CD8-positive, alpha-beta memory T cell (primary cell): ENCODE measurements around the gene TMX1. TPM values are rescaled to one million over a fixed set of nuclear protein-coding genes. Genes with fewer than 3 reads are reported as not detected.
A peak's percentile ranks its signal among the peaks of the same experiment; 100 is the strongest.

ENCODE experiments used
- CTCF ChIA-PET: fragments of 350-600 bp; sonication (Branson Sonifier 250); formaldehyde crosslinking; loops from one replicate; lab custom pipeline; 2021; ENCODE audit warnings: antibody characterized with exemption; lab: Charles Lee
- POLR2A ChIA-PET: fragments of 350-600 bp; sonication (Branson Sonifier 250); formaldehyde crosslinking; loops from one replicate; lab custom pipeline; 2021; ENCODE audit warnings: antibody characterized with exemption; lab: Charles Lee
- DNase-seq, 5 donors: peaks; one replicate each; pipeline versions ENCODE4 v3.0.0 to v3.0.0-alpha.2; 2020 to 2022; ENCODE audit warnings: mixed read lengths in 1 of 5
- H3K27ac ChIP-seq: one replicate; pipeline ENCODE4 v1.7.0; 2013; ENCODE audit warnings: low read depth, mild to moderate bottlenecking, low read length, moderate library complexity
- H3K27me3 ChIP-seq: 2 replicates; pipeline ENCODE4 v1.7.0; 2013; ENCODE audit warnings: low read length, mild to moderate bottlenecking; ENCODE audit not compliant: insufficient read depth, poor library complexity, severe bottlenecking
- H3K36me3 ChIP-seq: 2 replicates; pipeline ENCODE4 v1.7.0; 2013; ENCODE audit warnings: mild to moderate bottlenecking, low read length, moderate library complexity; ENCODE audit not compliant: insufficient read depth
- H3K4me1 ChIP-seq: 2 replicates; pipeline ENCODE4 v1.7.0; 2013; ENCODE audit warnings: mild to moderate bottlenecking, low read length, moderate library complexity; ENCODE audit not compliant: insufficient read depth
- H3K4me3 ChIP-seq: 2 replicates; pipeline ENCODE4 v1.7.0; 2013; ENCODE audit warnings: mild to moderate bottlenecking, low read length
- H3K9me3 ChIP-seq: 2 replicates; pipeline ENCODE4 v1.7.0; 2013; ENCODE audit warnings: mild to moderate bottlenecking, low read length
- H3K27ac Mint-ChIP-seq, 8 donors: one replicate each; pipeline ENCODE4 v1.8.0; 2020 to 2021; ENCODE audit warnings: mixed read lengths in 8 of 8, mild to moderate bottlenecking in 6 of 8, inconsistent platforms in 3 of 8, moderate library complexity in 3 of 8
- H3K27me3 Mint-ChIP-seq, 2 donors: one replicate each; pipeline ENCODE4 v1.8.0; 2020 to 2021; ENCODE audit warnings: mixed read lengths in 2 of 2, mild to moderate bottlenecking in 1 of 2, moderate library complexity in 1 of 2
- H3K36me3 Mint-ChIP-seq, 3 donors: one replicate each; pipeline ENCODE4 v1.8.0; 2020 to 2021; ENCODE audit warnings: mixed read lengths in 3 of 3, inconsistent platforms in 1 of 3, mild to moderate bottlenecking in 1 of 3
- H3K4me1 Mint-ChIP-seq, 3 donors: one replicate each; pipeline ENCODE4 v1.8.0; 2020 to 2021; ENCODE audit warnings: mixed read lengths in 3 of 3, inconsistent platforms in 1 of 3, mild to moderate bottlenecking in 1 of 3
- H3K4me3 Mint-ChIP-seq, 7 donors: one replicate each; pipeline ENCODE4 v1.8.0; 2020 to 2021; ENCODE audit warnings: mixed read lengths in 7 of 7, mild to moderate bottlenecking in 6 of 7, moderate library complexity in 4 of 7, inconsistent platforms in 2 of 7
- H3K9me3 Mint-ChIP-seq, 5 donors: one replicate each; pipeline ENCODE4 v1.8.0; 2020 to 2022; ENCODE audit warnings: mixed read lengths in 5 of 5, mild to moderate bottlenecking in 3 of 5, moderate library complexity in 2 of 5, inconsistent platforms in 1 of 5
- polyA plus RNA-seq: library from polyadenylated mRNA; unstranded; fragments of 300-500 nt; fragmentation: Illumina TruSeq; gene quantifications from one replicate; pipeline ENCODE4 v1.2.3, GENCODE V29; 2021
- total RNA-seq, 2 experiments: library from RNA; stranded (reverse); gene quantifications; one replicate each; pipeline ENCODE4 v1.2.3, GENCODE V29; 2021

Gene TMX1, protein sequence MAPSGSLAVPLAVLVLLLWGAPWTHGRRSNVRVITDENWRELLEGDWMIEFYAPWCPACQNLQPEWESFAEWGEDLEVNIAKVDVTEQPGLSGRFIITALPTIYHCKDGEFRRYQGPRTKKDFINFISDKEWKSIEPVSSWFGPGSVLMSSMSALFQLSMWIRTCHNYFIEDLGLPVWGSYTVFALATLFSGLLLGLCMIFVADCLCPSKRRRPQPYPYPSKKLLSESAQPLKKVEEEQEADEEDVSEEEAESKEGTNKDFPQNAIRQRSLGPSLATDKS
- total RNA-seq (10 to 100 TPM; 51.8 to 55.1 TPM), polyA plus RNA-seq (43.3 TPM)

DNA sequence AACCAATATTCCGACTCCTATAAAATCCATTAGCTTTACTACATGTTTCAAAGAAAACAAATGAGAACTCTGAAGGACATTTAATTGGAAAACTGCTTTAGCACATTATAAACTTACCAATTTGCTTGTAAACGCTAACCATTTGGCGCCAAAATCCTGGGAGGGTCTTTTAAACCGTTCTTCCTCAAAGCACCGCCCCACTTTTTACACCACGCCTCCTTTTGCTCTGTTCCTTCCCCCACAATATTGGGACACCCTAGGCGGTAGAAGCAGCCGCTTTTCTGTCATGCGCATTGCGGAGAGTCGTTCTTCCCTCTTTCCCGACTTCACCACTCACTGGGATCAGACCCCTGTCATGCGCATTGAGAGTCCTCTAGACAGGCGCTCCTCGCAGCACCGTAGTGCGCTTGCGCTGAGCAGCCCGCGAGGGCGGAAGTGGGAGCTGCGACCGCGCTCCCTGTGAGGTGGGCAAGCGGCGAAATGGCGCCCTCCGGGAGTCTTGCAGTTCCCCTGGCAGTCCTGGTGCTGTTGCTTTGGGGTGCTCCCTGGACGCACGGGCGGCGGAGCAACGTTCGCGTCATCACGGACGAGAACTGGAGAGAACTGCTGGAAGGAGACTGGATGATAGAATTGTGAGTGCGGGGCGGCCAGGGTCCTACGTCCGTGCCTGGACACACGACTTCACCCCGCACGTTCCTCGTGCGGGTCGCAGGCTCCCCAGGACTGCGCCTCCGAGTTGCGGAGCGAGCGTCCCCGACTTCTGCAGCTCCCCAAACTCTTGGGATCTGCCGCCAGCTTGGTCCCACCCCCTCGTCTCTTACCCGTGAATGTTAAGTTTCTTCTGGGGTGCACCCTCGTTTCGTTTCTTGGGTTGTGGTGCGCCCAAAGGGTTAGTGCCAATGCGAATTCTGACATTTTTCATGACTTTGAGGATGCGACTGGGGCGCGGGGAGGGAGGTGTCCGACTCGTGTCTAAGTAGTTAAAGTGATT is at the start of gene TMX1:
TSS of gene TMX1 (plus strand) at position 435 of the 991 bp plus-strand sequence. CDS start at position 481, 46 bp downstream.
- Histone ChIP-seq H3K27ac (peak within 1 kb of the TSS; percentile 81), H3K4me3 (peak within 1 kb of the TSS; percentile 95), H3K4me1 (peaks cover 18% of the 10 kb centered on the region), H3K9me3 (no peaks in the 10 kb centered on the region), H3K36me3 (no peaks in the 10 kb centered on the region), H3K27me3 (no peaks in the 10 kb centered on the region)
- POLR2A ChIA-PET: interaction anchor here (0.5 to 1.0 kb wide), 3 partner anchors 661 to 1912 kb away, joined by 3 to 7 read pairs (median 4); partner anchors contain the start of genes DDHD1 and STYX
- H3K4me3 Mint-ChIP-seq: no peak within 1 kb of the TSS
- peak; percentile 76 to 91 (median 84) for DNase-seq
- H3K36me3 Mint-ChIP-seq: peaks cover 0 to 6% (median 0%) of the 10 kb centered on the region in 3 donors
- H3K9me3 Mint-ChIP-seq: no peaks in the 10 kb centered on the region
- CTCF ChIA-PET: no interaction called here
- H3K4me1 Mint-ChIP-seq: peaks cover 7 to 14% (median 12%) of the 10 kb centered on the region in 3 donors
- no peak within 1 kb of the TSS for H3K27ac Mint-ChIP-seq
- H3K27me3 Mint-ChIP-seq: no peaks in the 10 kb centered on the region

DNA sequence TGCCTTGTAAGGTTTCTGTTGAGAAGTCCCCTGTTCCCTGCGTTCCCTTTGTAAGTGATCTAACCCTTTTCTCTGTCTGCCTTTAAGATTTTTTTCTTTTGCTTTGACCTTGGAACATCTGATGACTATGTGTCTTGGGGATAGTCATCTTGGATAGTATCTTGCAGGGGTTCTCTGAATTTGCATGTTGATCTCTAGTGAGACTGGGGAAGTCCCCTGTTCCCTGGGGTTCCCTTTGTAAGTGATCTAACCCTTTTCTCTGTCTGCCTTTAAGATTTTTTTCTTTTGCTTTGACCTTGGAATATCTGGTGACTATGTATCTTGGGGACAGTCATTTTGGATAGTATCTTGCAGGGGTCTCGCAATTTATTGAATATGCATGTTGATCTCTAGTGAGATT is 38.2 kb upstream of the TMX1 start:
- Histone ChIP-seq H3K4me1 (no peaks in the 10 kb centered on the region), H3K36me3 (no peaks in the 10 kb centered on the region), H3K9me3 (no peaks in the 10 kb centered on the region), H3K27ac (no peak overlapping the region), H3K4me3 (no peak overlapping the region), H3K27me3 (no peaks in the 10 kb centered on the region)
- Mint-ChIP-seq H3K4me3 (no peak overlapping the region), H3K9me3 (peaks cover 0 to 15% (median 3%) of the 10 kb centered on the region in 5 donors), H3K36me3 (peaks cover 0 to 5% (median 0%) of the 10 kb centered on the region in 3 donors), H3K27me3 (peaks cover 5 to 22% of the 10 kb centered on the region in 2 donors), H3K27ac (no peak overlapping the region), H3K4me1 (no peaks in the 10 kb centered on the region)
- ChIA-PET POLR2A (no interaction called here), CTCF (no interaction called here)
- DNase-seq: no peak

DNA sequence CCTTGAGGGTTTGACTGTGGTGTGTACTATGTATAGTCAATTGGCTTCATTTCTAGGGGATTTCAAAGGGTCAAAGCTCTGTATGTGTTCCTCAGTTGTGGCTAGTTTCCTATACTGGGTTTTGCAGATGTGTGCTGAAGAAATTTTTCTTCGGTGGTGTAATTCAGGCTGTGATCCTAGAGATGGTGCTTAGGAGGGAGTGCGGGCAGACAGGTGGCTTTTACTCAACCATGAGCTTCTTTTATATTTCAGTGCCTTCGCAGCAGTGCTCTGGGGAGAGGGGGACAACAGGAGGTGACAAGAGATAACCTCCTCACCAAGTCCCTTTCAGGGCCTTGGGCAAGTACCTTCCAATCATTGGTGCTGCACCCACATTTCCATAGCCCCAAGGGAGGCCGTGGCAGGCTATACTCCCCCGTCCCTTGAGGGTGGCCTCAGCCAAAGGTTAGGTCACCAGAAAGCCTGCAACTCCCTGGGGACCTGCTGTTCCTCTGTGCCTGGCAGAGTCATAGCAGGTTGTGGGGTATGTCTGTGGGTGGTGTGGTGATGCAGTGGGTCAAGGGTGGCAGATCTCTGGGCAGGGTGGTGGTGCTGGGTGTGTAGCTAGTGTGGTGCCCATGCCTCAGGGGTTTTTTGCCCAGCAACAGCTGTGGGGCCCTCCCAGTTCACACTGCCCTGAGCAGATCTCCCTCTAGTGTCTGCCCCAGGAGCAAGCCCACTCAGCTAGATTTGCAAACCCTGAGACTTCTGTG is 37.0 kb upstream of the TMX1 start:
- peak in 1 of 5 donors; percentile 1 for DNase-seq
- no peaks in the 10 kb centered on the region for H3K4me1 ChIP-seq
- CTCF ChIA-PET: no interaction called here
- peaks cover 0 to 18% (median 3%) of the 10 kb centered on the region in 5 donors for H3K9me3 Mint-ChIP-seq
- no peak overlapping the region for H3K4me3 Mint-ChIP-seq
- POLR2A ChIA-PET: no interaction called here
- peaks cover 8 to 32% of the 10 kb centered on the region in 2 donors for H3K27me3 Mint-ChIP-seq
- no peaks in the 10 kb centered on the region for H3K9me3 ChIP-seq
- H3K4me3 ChIP-seq: no peak overlapping the region
- no peaks in the 10 kb centered on the region for H3K36me3 ChIP-seq
- no peaks in the 10 kb centered on the region for H3K4me1 Mint-ChIP-seq
- H3K27me3 ChIP-seq: no peaks in the 10 kb centered on the region
- H3K27ac ChIP-seq: no peak overlapping the region
- H3K36me3 Mint-ChIP-seq: peaks cover 0 to 5% (median 0%) of the 10 kb centered on the region in 3 donors
- no peak overlapping the region for H3K27ac Mint-ChIP-seq

DNA sequence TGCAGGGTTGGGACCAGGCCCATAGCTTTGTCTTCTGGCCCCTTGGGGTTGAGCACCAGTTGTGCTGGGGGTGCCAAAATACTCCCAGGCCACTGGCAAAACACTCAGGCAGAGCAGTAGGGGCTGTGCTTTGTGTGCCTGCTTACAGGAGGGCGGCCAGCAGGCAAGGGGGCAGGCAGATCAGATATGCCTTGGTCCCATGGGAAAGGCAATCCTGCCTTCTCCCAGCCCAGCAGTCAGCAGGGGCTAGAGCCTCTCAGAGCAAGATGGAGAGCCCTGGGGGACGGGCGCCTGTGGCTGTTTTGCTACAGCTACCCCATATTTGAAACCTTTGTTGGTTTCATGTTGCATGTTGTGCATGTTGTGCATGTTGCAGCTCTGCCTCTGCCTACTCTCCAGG is 36.2 kb upstream of the TMX1 start:
- H3K4me1 Mint-ChIP-seq: no peaks in the 10 kb centered on the region
- Histone ChIP-seq H3K9me3 (no peaks in the 10 kb centered on the region), H3K4me1 (no peaks in the 10 kb centered on the region), H3K27ac (no peak overlapping the region), H3K27me3 (no peaks in the 10 kb centered on the region), H3K36me3 (no peaks in the 10 kb centered on the region), H3K4me3 (no peak overlapping the region)
- POLR2A ChIA-PET: no interaction called here
- H3K4me3 Mint-ChIP-seq: no peak overlapping the region
- DNase-seq: no peak
- no peak overlapping the region for H3K27ac Mint-ChIP-seq
- CTCF ChIA-PET: no interaction called here
- H3K9me3 Mint-ChIP-seq: peaks cover 0 to 19% (median 3%) of the 10 kb centered on the region in 5 donors
- peaks cover 8 to 34% of the 10 kb centered on the region in 2 donors for H3K27me3 Mint-ChIP-seq
- H3K36me3 Mint-ChIP-seq: peaks cover 0 to 5% (median 0%) of the 10 kb centered on the region in 3 donors

DNA sequence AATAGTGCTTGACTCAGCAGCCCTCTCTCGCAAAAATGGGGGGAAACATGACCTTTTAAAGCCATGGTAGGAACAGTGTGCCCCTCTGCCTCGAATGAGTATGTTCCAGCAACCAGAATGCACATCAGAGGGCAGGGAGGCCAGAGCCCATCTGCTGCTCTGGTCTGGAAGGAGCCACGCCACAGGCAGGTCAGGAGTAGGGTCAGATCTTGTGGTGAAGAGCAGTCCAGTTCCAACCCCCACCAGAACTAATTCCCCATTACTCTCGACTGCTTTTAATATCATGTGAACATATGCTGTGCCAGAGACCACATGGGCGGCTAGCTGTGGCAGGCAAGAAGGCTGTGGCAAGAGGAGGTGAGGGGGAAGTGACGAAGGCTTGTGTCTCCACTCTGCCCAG is 34.6 kb upstream of the TMX1 start:
- POLR2A ChIA-PET: no interaction called here
- no peak overlapping the region for H3K27ac Mint-ChIP-seq

DNA sequence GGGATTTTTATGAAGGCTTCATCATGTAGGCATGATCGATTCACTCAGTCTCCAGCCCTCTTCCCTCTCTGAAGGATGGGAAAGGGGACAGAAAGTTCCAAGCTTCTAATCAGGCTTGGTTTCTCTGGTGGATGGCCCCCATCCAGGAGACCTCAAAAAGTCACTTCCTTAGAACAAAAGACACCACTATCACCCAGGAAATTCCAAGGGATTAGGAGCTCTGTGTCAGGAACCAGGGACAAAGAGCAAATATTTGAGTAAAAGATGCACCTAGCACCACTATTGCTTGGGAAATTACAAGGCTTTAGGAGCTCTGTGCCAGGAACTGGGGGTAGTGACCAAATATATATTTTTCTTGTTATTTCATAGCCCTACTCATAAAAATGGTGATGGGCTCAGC is 33.6 kb upstream of the TMX1 start:
- Mint-ChIP-seq H3K9me3 (peaks cover 0 to 13% (median 3%) of the 10 kb centered on the region in 5 donors), H3K4me3 (no peak overlapping the region), H3K27me3 (peaks cover 8 to 43% of the 10 kb centered on the region in 2 donors), H3K36me3 (peaks cover 0 to 5% (median 0%) of the 10 kb centered on the region in 3 donors), H3K4me1 (no peaks in the 10 kb centered on the region), H3K27ac (no peak overlapping the region)
- H3K9me3 ChIP-seq: no peaks in the 10 kb centered on the region
- no peak for DNase-seq
- no peaks in the 10 kb centered on the region for H3K36me3 ChIP-seq
- H3K27me3 ChIP-seq: no peaks in the 10 kb centered on the region
- no peaks in the 10 kb centered on the region for H3K4me1 ChIP-seq
- ChIA-PET CTCF (no interaction called here), POLR2A (no interaction called here)
- H3K27ac ChIP-seq: no peak overlapping the region
- H3K4me3 ChIP-seq: no peak overlapping the region

More for the DNA sequence above, 34.6 kb upstream of the TMX1 start:
- Histone ChIP-seq H3K4me3 (no peak overlapping the region), H3K9me3 (no peaks in the 10 kb centered on the region), H3K36me3 (no peaks in the 10 kb centered on the region), H3K27me3 (no peaks in the 10 kb centered on the region), H3K27ac (no peak overlapping the region), H3K4me1 (no peaks in the 10 kb centered on the region)
- no peak for DNase-seq
- H3K27me3 Mint-ChIP-seq: peaks cover 8 to 39% of the 10 kb centered on the region in 2 donors
- peaks cover 0 to 19% (median 3%) of the 10 kb centered on the region in 5 donors for H3K9me3 Mint-ChIP-seq
- no peaks in the 10 kb centered on the region for H3K4me1 Mint-ChIP-seq
- H3K4me3 Mint-ChIP-seq: no peak overlapping the region
- CTCF ChIA-PET: no interaction called here
- peaks cover 0 to 5% (median 0%) of the 10 kb centered on the region in 3 donors for H3K36me3 Mint-ChIP-seq

DNA sequence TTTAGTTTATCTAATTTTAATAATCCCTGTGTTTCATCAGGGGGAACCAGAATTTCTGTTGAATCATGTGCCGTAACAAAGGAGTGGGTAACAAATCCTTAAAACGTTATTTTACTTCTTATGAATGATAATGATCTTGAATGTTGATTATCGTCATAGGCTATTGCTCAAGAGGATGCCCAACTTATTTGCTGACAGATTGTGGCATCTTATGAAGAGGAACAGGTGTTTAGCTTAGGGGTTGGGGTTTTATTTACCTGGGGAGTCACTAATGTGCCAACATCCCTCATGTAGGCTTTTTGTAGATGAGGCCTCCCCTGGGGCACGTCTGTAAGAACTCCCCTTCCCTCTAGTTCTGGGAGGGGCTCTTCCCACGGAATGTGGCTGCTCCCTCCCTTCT is 32.4 kb upstream of the TMX1 start:
- Mint-ChIP-seq H3K9me3 (peaks cover 0 to 10% (median 3%) of the 10 kb centered on the region in 5 donors), H3K4me3 (no peak overlapping the region), H3K36me3 (peaks cover 0 to 5% (median 0%) of the 10 kb centered on the region in 3 donors), H3K27me3 (peaks cover 8 to 41% of the 10 kb centered on the region in 2 donors), H3K4me1 (no peaks in the 10 kb centered on the region), H3K27ac (no peak overlapping the region)
- no peaks in the 10 kb centered on the region for H3K27me3 ChIP-seq
- H3K36me3 ChIP-seq: no peaks in the 10 kb centered on the region
- CTCF ChIA-PET: no interaction called here
- H3K4me1 ChIP-seq: no peaks in the 10 kb centered on the region
- no peaks in the 10 kb centered on the region for H3K9me3 ChIP-seq
- no peak for DNase-seq
- H3K27ac ChIP-seq: no peak overlapping the region
- H3K4me3 ChIP-seq: no peak overlapping the region
- POLR2A ChIA-PET: no interaction called here
